Smooth muscle cell (in vitro differentiated cells): ENCODE data around the gene RTBDN. TPM values are rescaled to one million over a fixed set of nuclear protein-coding genes. Genes with fewer than 3 reads are reported as not detected.

Experiments used
- DNase-seq: peaks from one replicate; lab custom pipeline; 2025; ENCODE audit not compliant: unreplicated experiment; lab: John Stamatoyannopoulos, UW
- H2AFZ ChIP-seq: fragments of 200-600 bp; sonication (generic); 2 replicates; pipeline ENCODE4 v1.6.0; 2016; ENCODE audit warnings: antibody characterized with exemption, low read depth, mild to moderate bottlenecking
- H3F3A ChIP-seq: fragments of 200-600 bp; sonication (generic); 2 replicates; pipeline ENCODE4 v1.6.0; 2017; ENCODE audit warnings: antibody characterized with exemption, low read depth
- H3K27ac ChIP-seq: fragments of 200-600 bp; sonication (generic); 2 replicates; pipeline ENCODE4 v1.5.1; 2016; ENCODE audit warnings: low read depth, mild to moderate bottlenecking
- H3K27me3 ChIP-seq: fragments of 200-600 bp; sonication (generic); 2 replicates; pipeline ENCODE4 v1.6.1; 2016; ENCODE audit warnings: low read depth, mild to moderate bottlenecking
- H3K36me3 ChIP-seq: fragments of 200-600 bp; sonication (generic); 2 replicates; pipeline ENCODE4 v1.5.1; 2016; ENCODE audit warnings: low read depth
- H3K4me1 ChIP-seq: fragments of 200-600 bp; sonication (generic); 2 replicates; pipeline ENCODE4 v1.5.1; 2016; ENCODE audit warnings: low read depth
- H3K4me2 ChIP-seq: fragments of 200-600 bp; sonication (generic); 2 replicates; pipeline ENCODE4 v1.6.0; 2016; ENCODE audit warnings: mild to moderate bottlenecking
- H3K4me3 ChIP-seq: fragments of 200-600 bp; sonication (generic); 2 replicates; pipeline ENCODE4 v1.5.1; 2016; ENCODE audit warnings: mild to moderate bottlenecking
- H3K79me2 ChIP-seq: fragments of 200-600 bp; sonication (generic); 2 replicates; pipeline ENCODE4 v1.6.0; 2016; ENCODE audit warnings: low read depth, mild to moderate bottlenecking
- H3K9ac ChIP-seq: fragments of 200-600 bp; sonication (generic); 2 replicates; pipeline ENCODE4 v1.6.0; 2016; ENCODE audit warnings: low read depth
- H3K9me3 ChIP-seq: fragments of 200-600 bp; sonication (generic); replicated peaks from 2 replicates; pipeline ENCODE4 v1.5.1; 2016; ENCODE audit warnings: low read depth
- H4K20me1 ChIP-seq: fragments of 200-600 bp; sonication (generic); 2 replicates; pipeline ENCODE4 v1.6.0; 2016; ENCODE audit warnings: low read depth
- CTCF ChIP-seq: fragments of 200-600 bp; sonication (generic); IDR thresholded peaks from 2 replicates; pipeline ENCODE4 v1.5.1; 2017; ENCODE audit warnings: borderline replicate concordance, mild to moderate bottlenecking, antibody characterized with exemption; ENCODE audit not compliant: insufficient read depth, poor library complexity, severe bottlenecking
- WGBS: methylation state at CpG from one replicate; pipeline ENCODE4 v1.1.7; 2016; ENCODE audit warnings: low lambda C conversion rate; 5-methylcytosine and 5-hydroxymethylcytosine counted together
- polyA plus RNA-seq: library from polyadenylated mRNA; unstranded; fragments of >200 nt; fragmentation: Nextera tagmentation; extraction: Ambion mirVana; gene quantifications from 2 replicates; pipeline ENCODE4 v1.2.1, GENCODE V29; 2016
- total RNA-seq: library from RNA; depleted of rRNA; stranded (reverse); fragments of >200 nt; gene quantifications from 2 replicates; pipeline ENCODE4 v1.2.3, GENCODE V29; 2014

Gene RTBDN
- total and polyA plus RNA-seq, 2 experiments from 2014 or later, result 1.7 TPM; not detected in 1

DNA sequence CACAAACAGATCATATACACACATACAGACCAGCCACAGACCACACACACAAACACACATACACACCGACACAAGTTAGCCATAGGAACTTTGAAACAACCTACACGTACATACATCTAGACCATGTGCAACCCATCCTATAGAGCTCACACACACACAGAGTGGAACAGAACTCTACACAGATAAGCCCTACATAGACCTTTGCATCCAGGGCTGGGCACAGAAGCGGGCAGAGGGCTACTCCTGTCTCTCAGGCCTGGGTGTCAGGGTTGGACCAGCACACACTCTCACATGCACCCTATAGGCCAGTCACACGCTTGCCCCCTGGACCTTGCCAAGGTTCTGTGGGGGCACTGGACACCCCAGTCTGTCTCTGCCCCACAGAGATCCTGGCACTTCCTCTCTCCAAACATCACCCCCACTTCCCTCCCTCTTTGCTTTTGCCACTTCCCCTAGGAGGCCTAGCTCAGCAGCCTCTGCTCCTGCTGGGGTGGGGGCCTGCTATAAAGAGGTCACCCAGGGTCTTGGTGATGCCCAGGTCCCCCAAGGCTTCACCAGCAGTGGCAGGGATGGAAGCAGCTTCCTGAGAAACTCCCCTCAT, 48.8 kb downstream of the RTBDN start:
- DNase-seq, result no peak
- Histone ChIP-seq H4K20me1 (no peaks in the 10 kb centered on the region), H3K36me3 (no peaks in the 10 kb centered on the region), H3K4me2 (peak overlapping the region; percentile 92), H3K4me1 (peaks cover 31% of the 10 kb centered on the region), H3K27me3 (no peaks in the 10 kb centered on the region), H3K4me3 (no peak overlapping the region), H3F3A (peaks cover 43% of the 10 kb centered on the region), H3K9ac (peak overlapping the region; percentile 91), H3K79me2 (no peaks in the 10 kb centered on the region), H3K27ac (peak overlapping the region; percentile 96), H2AFZ (no peak overlapping the region), H3K9me3 (no peaks in the 10 kb centered on the region)
- 69% methylated on average over 4 of the region's 4 CpGs for WGBS
- no peak for TF ChIP-seq CTCF

GRCh38 chr19:12784871-12785430, 49.4 kb downstream of the RTBDN start:
- 37% methylated on average over 5 of the region's 5 CpGs for WGBS
- Histone ChIP-seq H3F3A (peaks cover 44% of the 10 kb centered on the region), H2AFZ (no peak overlapping the region)

GRCh38 chr19:12784394-12784870, 49.9 kb downstream of the RTBDN start:
- TF ChIP-seq CTCF, result no peak
- Histone ChIP-seq H2AFZ (no peak overlapping the region), H3K9ac (peak overlapping the region; percentile 91), H4K20me1 (no peaks in the 10 kb centered on the region), H3K4me3 (no peak overlapping the region), H3K36me3 (no peaks in the 10 kb centered on the region), H3F3A (peaks cover 49% of the 10 kb centered on the region), H3K4me1 (peaks cover 30% of the 10 kb centered on the region), H3K9me3 (no peaks in the 10 kb centered on the region), H3K27ac (peak overlapping the region; percentile 96), H3K4me2 (peak overlapping the region; percentile 92), H3K79me2 (no peaks in the 10 kb centered on the region), H3K27me3 (no peaks in the 10 kb centered on the region)
- DNase-seq, result no peak
- WGBS, result 28% methylated on average over 10 of the region's 10 CpGs

More at GRCh38 chr19:12784871-12785430, 49.4 kb downstream of the RTBDN start:
- Histone ChIP-seq H3K9ac (peak overlapping the region; percentile 91), H3K27me3 (no peaks in the 10 kb centered on the region), H3K4me3 (no peak overlapping the region), H3K4me2 (peak overlapping the region; percentile 92), H4K20me1 (no peaks in the 10 kb centered on the region), H3K36me3 (no peaks in the 10 kb centered on the region), H3K27ac (peak overlapping the region; percentile 96), H3K79me2 (no peaks in the 10 kb centered on the region), H3K9me3 (no peaks in the 10 kb centered on the region), H3K4me1 (peaks cover 29% of the 10 kb centered on the region)
- no peak for TF ChIP-seq CTCF
- DNase-seq, result no peak
